ENCODE measurements around the gene PLCG1. TPM values are rescaled to one million over a fixed set of nuclear protein-coding genes. Genes with fewer than 3 reads are reported as not detected.
A peak's percentile ranks its signal among the peaks of the same experiment; 100 is the strongest.

Gene PLCG1
- total and polyA plus RNA-seq, 9 of the 15 experiments (the other 6 are each of a cell fraction or from before 2014, with no cell fraction given), result 1.7 to 67.0 (median 34.8) TPM

DNA sequence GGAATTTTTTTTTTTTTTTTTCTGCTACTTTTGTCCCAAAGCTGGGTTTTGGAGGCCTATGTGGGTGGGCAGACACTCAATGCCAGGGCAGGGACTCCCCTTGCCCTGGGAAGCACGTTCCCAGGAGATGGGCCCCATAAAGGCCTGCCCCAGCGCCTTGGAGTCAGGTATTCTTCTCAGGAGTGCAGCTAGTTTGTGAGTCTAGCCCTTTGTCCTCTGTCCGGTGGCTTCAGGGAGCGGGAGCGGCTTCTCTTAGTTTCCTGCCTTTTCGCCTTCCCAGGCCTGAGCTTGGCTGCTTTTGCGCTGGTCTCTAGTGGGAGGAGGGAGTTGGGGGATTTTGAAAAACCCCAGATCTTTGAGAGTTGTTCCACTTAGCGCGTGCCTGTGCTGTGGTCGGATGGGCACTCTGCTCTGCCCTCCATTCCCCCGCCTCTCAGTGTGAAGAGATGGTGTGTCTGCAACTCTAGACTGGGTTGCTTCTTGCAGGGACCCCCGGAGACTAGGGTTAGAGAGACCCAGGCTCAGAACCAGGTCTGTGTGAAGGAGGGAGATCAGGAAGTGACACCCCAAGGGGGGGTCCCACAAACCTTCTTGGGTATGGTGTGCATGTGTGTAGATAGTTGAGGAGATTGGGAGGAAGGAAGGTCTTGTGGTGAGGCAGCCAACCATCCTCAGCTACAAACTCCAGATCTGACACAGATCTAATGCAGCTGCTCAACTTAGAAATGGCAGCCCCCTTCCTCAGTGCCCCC lies 1.3 kb downstream of the PLCG1 start:
- TF ChIP-seq ZNF717 (CRISPR knock-in tag; IDR thresholded peaks at IDR 0.05), result no peak
- TF ChIP-seq, protein P1, sequence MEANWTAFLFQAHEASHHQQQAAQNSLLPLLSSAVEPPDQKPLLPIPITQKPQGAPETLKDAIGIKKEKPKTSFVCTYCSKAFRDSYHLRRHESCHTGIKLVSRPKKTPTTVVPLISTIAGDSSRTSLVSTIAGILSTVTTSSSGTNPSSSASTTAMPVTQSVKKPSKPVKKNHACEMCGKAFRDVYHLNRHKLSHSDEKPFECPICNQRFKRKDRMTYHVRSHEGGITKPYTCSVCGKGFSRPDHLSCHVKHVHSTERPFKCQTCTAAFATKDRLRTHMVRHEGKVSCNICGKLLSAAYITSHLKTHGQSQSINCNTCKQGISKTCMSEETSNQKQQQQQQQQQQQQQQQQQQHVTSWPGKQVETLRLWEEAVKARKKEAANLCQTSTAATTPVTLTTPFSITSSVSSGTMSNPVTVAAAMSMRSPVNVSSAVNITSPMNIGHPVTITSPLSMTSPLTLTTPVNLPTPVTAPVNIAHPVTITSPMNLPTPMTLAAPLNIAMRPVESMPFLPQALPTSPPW (CRISPR knock-in tag; IDR thresholded peaks at IDR 0.05), result 0 out of 2 replicates have a peak, but pooled peaks have one; percentile 8
- Histone ChIP-seq H3K27ac (ENCODE audit: extremely low read depth, low read depth, low read length) (peak overlapping the region; percentile 86; the same call in 1 of the 3 replicates), H3K79me2 (ENCODE audit: control insufficient read depth, insufficient read depth, low read length) (peaks cover 61% of the 10 kb centered on the region), H3K4me3 (peak overlapping the region; percentile 74), H3K9me3 (replicated peaks; ENCODE audit: control insufficient read depth, insufficient read depth, low read depth, low read length) (no peaks in the 10 kb centered on the region), H3K36me3 (ENCODE audit: control insufficient read depth, insufficient read depth, low read length) (peaks cover 9% of the 10 kb centered on the region; the same call in 2 of the 3 replicates), H3K4me2 (ENCODE audit: insufficient read depth, low read length) (peak overlapping the region; percentile 81), H4K20me1 (replicated peaks; ENCODE audit: control insufficient read depth, insufficient read depth, low read length) (peaks cover 19% of the 10 kb centered on the region), H2AFZ (ENCODE audit: low read depth, low read length) (no peak overlapping the region), H3K9me1 (ENCODE audit: control insufficient read depth, insufficient read depth, low read length) (no peaks in the 10 kb centered on the region), H3K9ac (ENCODE audit: insufficient read depth in 1 of 2, low read depth in 2 of 2, low read length in 2 of 2) (peak overlapping the region; percentile 65 to 94), H3K27me3 (ENCODE audit: control insufficient read depth in 2 of 2, insufficient read depth in 2 of 2, low read length in 2 of 2) (no peaks in the 10 kb centered on the region), H3K4me1 (replicated peaks in 1 of 2; ENCODE audit: control insufficient read depth in 2 of 2, insufficient read depth in 2 of 2, low read length in 2 of 2) (peaks cover 42 to 55% of the 10 kb centered on the region in 2 experiments)
- FAIRE-seq (no peak), ATAC-seq (no peak), DNase-seq (ENCODE audit: extremely low read depth in 1 of 4, low spot score in 3 of 4) (no peak)
- whole genome bisulfite sequencing (ENCODE audit: insufficient coverage, low coverage, missing lambda C conversion rate), result 66% methylated on average over 12 of the region's 12 CpGs
- POLR2A ChIA-PET, result interaction anchor here (0.6 to 1.6 kb wide), 3 partner anchors 11 to 697 kb away, joined by 3 to 12 read pairs (median 5); no protein-coding TSS in a partner anchor
- CTCF ChIA-PET (ENCODE audit: low intra/inter-chr PET ratio), result no interaction called here
- intact Hi-C loops (cut with micrococcal nuclease), result no loop called here
- BruUV-seq (replicated peaks), result no TSS peak
- in situ Hi-C loops (cut with MboI), result no loop called here
